Measurements from ENCODE around the gene MAP1LC3B2.

MAP1LC3B2 gene

DNA sequence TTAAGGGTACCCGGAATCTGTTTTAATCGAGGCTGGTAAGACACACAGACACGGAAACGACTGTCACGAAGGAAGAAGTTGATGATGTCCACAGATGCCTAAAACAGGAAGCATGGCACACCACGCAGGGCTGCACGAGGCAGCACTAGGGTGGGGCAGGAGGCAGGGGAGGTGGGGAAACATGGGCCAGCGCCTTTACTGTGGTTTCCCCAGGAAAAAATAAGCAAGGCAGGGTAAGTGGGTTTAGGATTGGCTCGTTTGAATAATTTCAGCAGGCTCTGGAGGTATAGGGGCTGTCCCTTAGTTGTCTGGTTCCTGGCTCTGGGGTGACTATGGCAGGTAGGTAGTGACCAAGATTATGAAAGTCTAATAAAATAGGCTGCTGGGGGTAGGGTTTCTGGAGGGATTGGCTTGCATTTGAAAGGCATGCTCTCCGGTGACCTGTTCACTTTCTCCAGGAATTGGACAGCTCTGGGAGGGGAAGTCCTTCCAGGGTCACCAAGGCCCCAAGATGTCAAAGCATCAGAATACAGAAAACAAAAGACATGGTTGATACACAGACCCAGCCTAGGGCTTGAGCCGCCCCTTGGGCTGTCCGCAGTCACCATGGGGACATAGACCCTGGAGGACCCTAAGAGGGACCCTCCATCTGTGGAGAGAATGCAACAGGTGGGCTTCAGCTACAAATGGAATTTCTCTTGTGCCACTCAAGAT lies 35.3 kb downstream of the MAP1LC3B2 start:
- DNase-seq (ENCODE audit: low read depth in 2 of 2): peak in 1 of 2 donors; percentile 8

DNA sequence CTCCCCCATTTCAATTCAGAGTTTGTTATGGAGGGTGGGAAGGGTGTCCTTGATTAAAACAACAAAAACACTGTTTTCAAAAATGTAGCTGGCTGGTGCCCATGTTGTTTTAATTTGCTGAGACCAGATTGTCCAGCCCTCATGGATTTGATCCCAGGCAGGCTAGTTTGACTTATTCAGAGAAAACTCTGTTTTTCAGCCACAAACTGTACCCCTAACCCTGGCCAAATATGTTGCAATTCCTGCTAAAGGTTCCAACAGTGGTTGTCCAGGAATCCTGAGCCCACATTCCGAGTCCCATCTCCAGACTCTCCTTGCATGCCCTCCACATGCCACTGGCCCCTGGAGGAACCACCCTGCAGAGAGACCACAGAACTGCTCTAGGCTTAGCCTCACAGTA lies 36.0 kb downstream of the MAP1LC3B2 start:
- no peak for DNase-seq (ENCODE audit: low read depth in 2 of 2)

DNA sequence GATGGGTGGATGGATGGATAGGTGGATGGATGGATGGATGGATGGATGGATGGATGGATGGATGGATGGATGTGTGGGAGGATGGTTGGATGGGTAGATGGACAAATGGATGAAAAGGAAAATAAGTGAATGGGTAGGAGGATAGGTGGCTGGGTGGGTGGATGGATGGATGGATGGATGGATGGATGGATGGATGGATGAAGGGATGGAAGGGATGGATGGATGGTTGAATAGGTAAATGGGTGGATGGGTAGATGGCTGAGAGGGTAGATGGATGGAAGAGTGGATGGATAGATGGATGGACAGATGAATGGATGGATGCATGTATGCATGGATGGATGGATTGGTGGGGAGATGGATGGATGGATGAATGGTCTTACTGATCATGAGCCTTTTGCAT lies 36.5 kb downstream of the MAP1LC3B2 start:
- DNase-seq (ENCODE audit: low read depth in 2 of 2): no peak

DNA sequence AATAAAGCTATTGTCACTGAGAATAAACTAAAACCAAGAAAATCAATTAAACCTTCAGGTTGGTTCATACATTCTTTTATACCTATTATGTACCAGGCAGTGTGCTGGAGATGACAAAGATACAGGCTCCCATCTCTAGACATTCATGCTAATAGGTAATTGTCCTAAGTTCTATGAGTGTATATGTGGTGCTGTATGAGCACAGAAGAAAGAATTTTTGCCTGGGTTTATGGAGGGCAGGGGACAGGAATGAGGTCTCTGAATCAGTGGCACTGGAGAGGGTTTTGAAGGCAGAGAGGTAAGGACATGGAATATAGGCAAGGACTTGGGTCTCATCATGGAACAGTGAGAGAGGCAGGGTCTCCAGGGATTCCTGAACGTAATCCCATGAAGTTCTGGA lies 38.7 kb downstream of the MAP1LC3B2 start:
- DNase-seq (ENCODE audit: low read depth in 2 of 2): no peak

DNA sequence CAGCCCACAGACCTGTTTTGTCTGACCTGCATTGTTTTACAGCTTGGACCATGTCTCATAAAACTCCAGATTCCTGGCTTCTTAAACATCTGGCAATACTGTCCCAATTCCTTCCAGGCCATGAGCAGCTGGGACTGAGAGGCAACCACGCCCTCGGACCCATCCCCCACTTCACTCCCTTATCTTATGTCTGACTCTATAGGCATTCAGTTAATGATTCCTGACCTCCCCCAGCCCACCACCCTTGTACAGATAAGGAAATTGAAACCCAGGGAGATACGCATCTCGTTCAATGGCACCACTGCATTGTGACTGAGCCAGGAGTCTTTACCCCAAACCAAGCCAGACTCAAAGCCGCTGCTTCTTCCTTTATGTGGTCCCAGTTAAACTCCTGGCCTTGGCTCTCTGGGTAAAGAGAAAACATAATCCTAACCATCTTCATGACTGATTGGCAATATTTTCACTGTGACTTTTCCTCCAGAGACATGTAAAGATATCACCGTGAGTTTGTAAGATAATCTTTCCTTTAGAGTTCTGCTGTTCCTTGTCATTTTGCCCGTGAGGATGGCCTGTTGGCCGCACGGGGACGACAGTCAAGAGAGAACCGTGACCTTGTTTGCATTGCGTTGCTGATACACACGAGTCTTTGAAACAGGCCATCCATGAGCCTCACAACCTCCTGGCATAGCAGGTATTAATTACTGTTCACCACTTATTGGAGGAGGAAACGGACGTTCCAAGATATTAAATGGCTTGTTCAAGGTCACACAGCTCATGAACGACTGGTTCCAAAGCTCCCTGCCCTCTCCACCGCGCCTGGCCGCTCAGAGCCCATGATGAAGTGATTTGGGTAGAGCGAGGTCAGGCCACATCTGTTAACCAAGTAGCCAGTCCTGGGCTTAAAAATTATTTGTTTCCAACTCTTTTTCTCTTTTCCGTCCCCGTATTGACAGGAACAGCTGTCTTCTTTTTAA lies 39.4 kb downstream of the MAP1LC3B2 start:
- no peak for DNase-seq (ENCODE audit: low read depth in 2 of 2)

DNA sequence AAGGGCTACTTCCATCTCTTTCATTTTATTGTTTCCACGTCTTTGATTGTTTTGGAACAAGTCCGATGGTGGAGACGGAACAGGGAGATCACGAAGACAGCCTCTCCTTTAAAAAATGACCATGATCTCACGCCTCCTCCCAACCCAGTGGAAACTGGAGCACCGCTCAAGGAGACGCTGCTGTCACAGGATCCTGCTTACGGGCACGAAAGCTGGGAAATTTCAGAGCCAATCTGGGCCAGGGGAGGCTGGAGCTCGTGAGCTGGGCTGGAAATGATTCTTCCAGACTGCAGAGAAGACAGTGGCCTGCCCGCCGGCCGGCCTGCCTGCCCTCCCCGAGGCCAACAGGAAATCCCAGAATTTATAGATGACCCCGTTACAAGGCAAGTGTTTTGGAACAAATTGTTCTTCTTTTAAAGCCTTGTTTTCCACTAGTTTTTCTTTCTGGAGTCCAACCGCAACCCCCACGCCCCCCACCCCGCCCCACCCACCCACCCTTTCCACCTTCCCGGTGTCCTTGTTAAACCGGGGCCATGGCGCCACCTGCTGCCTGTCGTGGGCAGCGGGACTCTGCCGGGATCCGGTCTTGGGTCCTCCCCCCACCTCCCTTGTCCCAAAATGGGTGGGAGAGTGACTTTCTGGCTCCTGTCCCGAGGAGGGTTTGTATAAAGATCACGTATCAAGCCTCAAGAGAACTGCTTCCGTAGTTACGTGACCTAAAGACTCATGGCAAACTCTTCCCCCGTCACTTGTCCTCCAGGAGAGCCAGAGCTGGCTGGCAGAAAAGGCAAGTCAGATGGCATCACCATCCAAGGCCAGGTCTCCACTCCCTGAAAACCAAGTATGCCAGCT lies 40.3 kb downstream of the MAP1LC3B2 start:
- peak; percentile 29 to 53 for DNase-seq (ENCODE audit: low read depth in 2 of 2)

DNA sequence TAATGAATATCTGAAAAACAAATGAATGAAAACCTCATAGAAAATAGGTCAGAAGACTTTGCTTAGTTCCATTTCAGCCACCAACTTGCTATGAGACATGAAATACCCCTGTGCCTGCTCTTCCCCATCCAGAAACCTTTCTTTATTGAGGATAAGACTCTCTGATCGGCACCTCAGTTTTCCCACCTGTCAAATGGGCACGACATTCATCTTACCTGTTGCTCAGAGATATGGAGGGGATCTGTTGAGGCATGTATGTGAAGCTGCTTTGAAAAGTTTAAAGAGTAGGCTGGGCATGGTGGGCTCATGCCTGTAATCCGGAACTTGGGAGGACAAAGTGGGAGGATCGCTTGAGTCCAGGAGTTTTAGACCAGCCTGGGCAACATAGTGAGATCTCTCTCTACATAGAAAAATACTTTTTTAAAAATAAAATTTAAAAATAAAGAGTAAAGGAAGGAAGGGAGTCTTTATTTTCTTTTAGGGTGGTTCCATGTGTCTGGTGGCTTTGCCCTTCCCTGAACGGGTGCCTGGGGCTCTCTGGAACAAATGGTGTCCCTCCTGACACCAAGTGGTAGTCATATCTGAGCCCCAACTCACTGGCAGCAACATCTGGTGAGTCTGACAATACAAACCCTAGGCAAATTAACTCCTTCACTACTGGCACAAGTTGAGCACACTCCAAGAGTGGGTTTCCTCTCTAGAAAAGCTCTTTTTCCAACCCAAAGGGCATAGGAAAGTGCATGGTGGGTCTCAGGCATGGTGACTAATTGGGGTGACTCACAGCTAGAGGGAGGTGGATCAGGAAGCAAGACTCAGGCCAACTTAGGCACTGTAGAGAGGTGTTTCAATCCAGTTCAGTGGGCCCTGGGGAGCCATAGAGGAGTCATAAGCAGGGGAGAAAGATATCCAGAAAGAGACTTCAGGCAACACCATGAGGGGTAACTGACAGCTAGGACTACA lies 42.1 kb downstream of the MAP1LC3B2 start:
- DNase-seq (ENCODE audit: low read depth in 2 of 2): no peak

DNA sequence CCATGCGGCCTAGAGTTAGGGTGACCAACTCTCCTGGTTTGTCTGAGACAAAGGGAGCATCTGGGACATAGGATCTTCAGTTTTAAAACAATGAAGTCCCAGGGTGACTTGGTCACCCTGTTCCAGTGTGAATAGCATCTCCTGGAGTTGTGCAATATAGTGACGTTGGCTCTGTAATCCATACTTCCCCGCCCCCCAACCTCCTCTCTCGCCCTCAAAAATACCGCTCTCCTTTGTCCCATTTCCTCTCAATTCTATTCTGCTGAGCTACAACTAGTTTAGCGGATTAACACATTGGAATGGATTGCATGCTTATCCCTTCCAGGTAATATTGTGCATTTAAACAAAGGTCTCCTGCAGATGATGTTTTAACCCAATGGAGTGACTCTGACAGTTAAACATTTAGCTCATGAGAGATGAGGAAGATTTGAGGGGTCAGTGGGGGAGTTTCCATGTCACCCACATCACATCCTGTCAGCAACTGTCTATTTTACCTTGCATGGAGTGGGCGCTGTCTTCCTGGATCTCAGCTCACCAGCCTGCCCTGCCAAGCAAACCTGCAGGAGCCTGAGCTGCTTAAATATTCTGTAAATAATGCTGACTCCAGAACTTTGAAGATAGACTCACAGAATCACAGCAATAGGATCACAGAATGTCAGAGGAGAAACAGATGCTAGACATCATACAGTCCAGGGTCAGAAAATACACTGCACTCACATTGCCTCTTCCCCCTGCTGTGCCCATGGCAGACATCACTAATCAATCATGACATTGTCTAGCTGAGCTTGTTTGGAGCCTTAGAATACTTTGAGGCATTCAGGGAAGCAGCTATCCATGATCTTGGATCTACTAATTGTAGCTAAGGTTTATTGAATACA lies 43.0 kb downstream of the MAP1LC3B2 start:
- no peak for DNase-seq (ENCODE audit: low read depth in 2 of 2)

DNA sequence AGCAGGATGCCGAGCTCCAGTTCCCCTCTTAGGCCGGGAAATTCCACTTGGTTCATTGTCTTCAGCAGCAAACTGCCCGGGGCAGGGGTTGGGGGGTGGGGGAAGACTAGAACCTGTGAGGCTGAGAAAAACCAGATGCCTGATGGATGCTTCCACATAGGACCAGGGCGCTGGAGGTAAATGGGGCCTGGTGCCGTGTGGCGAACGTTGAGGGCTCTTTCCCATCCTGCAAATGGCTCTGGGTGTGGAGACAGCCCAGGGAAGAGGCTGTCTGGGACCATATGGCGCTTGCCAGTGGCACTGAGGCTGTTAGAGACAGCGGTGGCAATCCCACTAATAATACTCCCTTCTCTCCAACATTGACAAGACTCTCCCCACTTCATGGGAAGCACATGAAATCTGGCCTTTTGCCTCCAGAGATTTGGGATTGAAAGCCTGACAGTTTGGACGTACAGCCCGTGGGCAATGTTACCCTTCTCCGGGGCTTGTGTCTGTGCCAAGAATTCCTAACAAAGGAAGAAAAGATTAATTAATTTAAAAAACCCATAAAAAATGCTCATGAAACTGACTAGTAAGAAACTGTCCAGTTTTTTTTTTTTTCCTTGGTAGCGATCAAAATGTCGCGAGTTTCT lies 44.5 kb downstream of the MAP1LC3B2 start:
- no peak for DNase-seq (ENCODE audit: low read depth in 2 of 2)

DNA sequence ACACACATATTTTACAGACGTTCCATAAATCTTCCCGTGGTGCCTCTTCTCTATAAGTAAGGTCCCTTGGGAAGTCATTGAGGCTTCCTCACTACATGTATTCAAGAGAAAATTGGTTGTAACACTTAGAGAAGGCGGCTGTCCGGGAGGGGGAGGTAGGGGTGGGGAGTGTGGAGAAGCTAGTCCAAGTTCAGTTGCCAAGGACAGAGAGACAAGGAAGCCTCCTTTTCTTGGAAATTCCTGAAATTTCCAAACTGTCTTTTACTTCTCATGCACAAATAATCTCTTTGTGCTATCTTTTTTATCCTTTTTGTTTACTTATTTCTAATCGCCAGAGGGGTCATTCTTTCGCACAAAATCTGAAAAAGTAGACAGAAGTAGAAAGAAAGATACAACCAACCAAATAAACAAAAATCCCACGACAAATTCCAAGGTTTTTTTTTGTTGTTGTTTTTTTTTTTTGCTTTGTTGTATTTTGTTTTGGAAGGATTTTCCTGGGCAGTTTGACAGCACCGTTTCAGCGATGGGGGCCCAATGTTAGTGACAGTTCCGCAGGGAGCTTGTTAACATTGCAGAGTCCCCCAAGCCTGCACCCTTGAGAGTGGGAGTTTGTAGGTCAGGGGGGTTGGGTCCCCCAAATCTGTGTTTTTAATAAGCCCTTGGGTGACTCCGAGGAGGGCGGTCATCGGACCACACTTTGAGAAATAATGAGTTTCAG lies 45.2 kb downstream of the MAP1LC3B2 start:
- no peak for DNase-seq (ENCODE audit: low read depth in 2 of 2)

DNA sequence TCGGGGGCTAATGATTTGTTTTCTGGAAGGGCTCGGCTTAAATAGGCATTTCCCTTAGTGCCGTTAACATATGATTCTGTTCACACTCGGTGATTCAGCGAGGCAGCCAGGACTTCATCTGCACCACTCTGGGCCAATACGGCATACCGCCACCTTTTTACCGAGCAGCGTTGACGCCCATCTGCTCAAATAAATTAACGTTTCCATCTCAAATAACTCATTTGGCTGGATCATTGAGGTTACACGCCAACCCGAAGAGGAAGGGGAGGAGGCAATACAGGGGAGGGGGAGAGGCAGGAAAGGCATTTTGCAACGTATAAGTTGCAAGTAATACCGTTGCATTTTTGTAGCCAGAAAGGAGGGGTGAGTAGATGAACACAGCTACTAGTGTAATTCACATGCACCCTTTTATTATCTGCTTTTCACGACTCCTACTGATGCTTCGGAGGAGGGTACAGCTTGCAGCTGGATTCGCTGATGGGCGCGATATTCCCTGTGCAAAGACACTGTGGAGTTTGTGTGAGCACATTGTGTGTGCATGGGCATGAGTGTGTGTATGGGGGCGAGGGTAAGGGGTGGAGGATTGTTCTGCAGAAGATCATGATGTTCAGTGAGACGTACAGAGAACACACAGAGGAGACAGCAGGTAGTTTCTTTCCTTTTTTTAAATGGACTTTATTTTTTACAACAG lies 45.9 kb downstream of the MAP1LC3B2 start:
- DNase-seq (ENCODE audit: low read depth in 2 of 2): no peak

DNA sequence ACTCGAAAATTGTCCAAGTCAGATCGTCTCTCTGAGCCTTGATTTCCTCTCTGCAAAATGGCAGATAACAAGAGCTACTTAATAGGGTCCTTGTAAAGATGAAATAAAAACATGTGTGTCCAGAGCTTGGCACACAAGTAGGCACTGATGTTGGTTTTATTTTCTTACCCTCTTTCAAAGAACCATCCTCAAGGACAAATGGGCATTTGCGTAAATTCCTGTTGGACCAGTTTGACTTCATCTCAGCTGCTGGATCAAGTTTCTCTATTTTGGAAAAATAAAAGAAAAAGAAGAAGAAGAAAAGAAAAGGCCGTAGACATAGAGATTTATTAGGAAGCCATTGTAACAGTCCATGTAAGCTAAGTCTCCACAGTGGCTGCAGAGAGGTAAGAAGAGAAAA lies 47.2 kb downstream of the MAP1LC3B2 start:
- no peak for DNase-seq (ENCODE audit: low read depth in 2 of 2)

DNA sequence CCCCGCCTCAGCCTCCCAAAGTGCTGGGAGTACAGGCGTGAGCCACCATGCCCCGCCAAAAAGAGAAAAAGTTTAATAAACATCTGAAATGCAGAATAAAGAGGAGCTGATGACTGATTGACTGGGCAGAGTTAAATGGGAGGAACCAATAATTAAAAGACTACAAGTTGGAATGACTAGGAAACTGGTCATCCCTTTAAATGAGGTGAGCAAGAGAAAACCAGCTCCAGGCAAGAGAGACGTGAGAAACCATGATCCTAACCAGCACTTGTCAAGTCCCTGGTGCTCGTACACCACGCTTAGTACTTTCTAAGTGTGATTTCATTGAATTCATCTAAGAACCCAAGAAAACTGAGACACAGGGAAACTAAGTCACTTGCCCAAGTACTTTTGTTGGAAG lies 47.9 kb downstream of the MAP1LC3B2 start:
- DNase-seq (ENCODE audit: low read depth in 2 of 2): no peak

DNA sequence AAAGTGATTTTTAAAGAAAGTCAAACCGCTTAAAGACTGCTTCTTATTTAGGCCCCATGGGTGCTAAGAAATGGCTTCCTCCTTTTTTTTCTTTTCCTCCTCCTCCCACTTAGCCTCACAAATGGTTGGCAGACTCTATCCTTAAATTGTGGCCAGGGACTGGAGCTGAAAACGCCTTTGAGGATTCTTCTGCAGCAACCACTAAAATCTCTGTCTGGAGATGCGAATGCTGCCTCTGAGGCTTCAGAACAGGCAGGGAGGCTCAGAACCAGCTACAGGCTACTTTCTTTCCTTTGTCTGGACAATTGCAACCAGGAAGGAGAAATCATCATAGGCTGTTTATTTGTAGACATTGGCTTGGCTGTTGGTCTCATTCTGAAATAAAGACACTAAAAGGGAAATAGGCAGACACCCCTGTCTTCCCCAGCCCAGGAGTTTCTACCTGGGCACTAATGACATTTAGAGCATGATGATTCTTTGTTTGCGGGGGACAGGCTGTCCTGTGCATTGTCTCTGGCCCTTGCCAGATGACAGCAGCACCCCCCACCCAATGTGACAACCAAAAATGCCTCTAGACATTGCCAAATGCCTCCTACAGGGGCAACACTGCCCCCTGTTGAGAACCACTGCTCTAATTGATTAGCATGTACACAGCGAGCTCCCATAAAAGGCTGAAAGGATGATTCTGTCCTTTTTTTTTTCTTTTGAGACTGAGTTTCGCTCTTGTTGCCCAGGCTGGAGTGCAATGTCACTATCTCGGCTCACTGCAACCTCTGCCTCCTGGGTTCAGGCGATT lies 50.3 kb downstream of the MAP1LC3B2 start:
- peak in 1 of 2 donors; percentile 18 for DNase-seq (ENCODE audit: low read depth in 2 of 2)

DNA sequence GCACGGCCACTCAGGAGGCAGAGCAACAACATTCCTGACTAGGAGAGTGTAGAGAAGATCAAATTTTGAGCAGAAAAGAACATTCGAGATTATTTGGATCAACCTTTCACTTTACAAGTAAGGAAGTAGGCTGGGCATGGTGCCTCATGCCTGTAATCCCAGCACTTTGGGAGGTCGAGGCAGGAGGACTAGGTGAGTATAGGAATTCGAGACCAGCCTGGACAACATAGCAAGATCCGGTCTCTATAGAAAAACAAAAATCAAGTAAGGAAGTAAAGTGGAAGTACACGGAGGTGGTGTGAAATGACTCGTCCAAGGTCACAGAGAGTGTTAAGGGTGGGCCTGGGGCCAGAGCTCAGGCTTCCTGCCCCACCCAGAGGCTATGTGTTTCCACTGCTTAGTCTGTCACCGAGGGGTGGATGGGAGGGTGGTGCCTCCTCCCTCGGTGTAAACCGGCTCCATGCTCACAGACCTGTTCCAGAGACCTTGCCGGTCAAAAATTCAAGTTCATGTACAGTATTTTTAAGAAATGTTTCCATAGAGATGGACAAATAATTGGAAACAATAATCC lies 51.9 kb downstream of the MAP1LC3B2 start:
- DNase-seq (ENCODE audit: low read depth in 2 of 2): no peak

DNA sequence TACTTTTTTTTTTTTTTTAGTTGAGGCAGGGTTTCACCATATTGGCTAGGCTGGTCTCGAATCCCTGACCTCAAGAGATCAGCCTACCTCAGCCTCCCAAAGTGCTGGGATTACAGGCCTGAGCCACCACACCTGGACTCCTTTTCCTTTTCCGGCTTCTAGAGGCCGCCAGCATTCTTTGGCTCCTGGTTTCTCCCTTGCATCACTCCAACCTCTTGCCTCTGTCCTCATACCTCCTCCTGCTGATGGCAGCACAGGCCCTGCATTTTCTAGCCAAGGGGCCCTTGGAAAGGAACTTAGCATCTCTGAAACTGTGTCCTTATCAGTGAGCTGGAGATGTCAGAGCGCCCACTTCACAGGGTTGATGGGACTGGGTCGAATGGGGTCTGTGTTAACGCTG lies 53.3 kb downstream of the MAP1LC3B2 start:
- no peak for DNase-seq (ENCODE audit: low read depth in 2 of 2)

DNA sequence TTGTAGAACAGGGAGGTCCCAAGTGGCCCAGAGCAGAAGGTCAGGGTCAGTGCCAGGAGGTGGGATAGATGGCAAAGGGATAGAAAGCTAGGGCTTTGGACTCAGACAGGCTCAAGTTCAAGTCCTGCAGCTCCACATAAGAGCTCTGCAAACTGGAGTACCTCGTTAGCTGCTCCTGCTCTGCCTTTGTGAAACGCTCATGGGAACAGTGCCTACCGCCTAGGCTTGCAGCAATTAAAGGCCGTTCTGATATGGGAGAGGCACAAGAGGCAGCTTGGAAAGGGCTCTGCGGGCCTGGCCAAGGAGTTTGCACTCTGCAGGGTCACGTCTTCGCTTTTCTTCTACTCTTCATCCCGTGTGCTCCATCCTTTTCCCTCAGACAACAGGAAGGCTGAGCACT lies 54.1 kb downstream of the MAP1LC3B2 start:
- DNase-seq (ENCODE audit: low read depth in 2 of 2): no peak
